Measurements from ENCODE around the gene ANKRD44.
A peak's percentile ranks its signal among the peaks of the same experiment; 100 is the strongest.

Gene ANKRD44

GRCh38 chr2:197204519-197205250 is 105.9 kb downstream of the ANKRD44 start:
- DNase-seq, result no peak

DNA sequence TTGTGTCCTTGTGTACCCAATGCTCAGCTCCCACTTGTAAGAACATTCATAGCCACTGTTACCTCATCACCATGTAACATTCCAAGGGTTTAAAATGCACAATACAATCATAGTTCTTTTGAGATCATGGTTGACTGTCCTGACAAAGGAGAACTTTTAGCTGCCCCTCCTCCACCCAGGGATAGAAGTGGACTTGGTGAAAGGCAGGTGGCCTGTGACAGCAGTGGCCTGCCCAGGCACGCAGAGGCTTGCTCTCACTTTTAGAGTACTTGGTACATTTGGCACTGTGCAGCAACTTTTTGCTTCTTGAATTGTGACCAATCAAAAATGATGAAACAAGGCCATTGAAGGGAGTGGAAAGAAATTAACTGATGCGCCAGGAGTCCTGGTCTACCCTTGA is 108.7 kb downstream of the ANKRD44 start:
- no peak for DNase-seq

- no peak for DNase-seq
Observed at GRCh38 chr2:197200762-197201058, 109.9 kb downstream of the ANKRD44 start.

GRCh38 chr2:197200051-197200761 is 110.4 kb downstream of the ANKRD44 start:
- DNase-seq, result no peak

DNA sequence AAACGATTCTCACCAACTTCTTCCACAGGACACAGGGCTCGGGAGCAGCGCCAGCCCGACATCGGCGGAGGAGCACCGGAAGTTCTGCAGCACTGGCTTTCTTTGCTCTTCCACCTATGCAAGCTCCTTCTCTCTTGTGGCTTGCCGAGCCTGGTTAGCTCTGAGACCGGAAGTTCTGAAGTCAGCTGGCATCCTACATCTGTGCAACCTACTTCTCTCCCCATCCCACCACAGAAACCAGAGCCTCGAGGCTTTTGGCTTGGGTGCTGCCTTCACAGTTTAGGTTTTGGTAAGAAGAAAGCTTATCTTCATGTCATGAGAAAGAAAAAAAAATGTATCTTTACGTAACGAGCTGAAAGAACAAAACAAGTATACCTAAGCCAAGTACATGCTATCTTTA is 111.7 kb downstream of the ANKRD44 start:
- DNase-seq, result peak; percentile 56

DNA sequence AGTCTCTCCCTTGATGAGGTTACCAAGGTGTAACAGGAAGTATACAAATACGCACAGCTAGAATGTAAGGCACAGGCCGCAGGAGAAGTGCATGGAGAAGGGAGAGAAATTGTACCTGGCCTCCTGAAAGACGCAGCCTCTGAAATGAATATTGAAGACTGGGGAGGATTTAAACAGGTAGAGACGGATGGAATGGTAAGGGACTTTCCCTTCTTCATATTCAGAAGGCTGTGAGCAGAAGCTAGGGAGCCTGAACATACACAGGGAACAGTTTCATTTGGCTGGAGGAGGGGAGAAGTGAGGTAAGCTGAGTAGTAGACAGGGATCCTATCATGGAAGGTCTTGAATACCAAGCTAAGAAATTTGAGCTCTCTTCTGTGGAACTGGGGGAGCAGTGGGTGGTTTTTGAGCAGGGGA is 112.7 kb downstream of the ANKRD44 start:
- DNase-seq, result no peak

DNA sequence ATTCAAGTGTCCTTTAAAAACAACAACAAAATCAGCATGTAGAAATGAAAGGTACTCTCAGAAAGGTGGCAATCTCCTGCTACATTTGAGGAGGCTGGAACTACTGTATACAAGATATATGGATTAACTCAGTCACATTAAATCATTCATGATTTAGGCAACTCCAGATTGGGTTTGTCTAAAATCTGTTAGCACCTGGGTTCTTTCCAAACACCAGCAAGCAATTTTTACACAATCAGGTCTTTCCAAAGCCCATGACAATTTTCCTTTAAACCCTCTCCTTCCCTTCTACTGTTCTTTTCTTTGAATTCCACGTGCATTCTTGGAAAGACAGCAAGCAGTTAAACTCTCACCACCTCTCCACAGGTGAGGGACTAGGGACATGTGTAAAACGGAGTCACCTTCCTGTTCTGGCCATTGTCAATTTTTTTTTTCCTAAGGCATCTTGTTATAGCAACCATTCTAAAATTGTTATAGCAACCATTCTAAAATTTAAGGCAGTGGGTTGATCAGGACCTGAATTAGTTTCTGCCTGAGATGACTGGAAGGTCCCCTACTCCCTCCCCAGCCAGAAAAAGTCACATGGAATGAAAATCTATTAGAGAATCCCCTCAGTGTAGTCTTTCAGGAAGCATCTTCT is 113.9 kb downstream of the ANKRD44 start:
- no peak for DNase-seq

GRCh38 chr2:197195518-197195917 is 115.1 kb downstream of the ANKRD44 start:
- DNase-seq, result peak; percentile 61

- DNase-seq, result no peak
Observed at GRCh38 chr2:197191940-197192322, 118.6 kb downstream of the ANKRD44 start.

DNA sequence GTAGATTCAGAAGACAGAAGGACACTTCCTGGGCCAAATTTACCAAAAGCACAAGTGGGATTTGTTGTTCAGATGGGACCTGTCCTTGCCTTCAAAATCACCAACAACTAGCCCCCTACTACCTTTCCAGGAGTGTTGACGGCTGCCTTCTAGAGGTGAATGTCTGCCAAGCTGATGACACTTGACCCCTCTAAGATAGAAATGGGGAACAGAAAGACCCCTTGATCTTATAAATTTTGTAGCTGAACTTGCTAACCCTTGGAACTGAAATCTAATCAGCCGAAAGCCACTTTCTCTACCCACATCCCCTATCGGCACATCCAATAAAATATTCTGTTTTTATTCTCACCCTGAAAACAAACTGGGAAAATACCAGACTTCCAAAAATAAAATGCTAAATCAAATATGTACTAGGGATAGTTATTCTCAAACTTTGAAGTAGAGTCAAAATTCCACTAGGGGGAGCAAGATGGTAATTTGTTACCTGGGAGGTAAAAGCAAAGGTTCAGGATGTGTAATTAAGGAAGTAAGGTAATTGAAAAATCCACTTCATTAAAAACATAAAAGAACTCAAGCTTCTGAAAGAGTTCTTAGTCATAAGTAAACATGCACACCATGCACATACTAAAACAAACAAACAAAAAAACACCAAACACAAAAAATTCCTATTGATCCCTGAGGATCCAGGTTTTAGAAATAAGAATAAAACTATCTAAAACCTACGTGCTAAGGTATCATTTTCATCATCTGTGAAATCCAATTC is 119.2 kb downstream of the ANKRD44 start:
- DNase-seq, result no peak

DNA sequence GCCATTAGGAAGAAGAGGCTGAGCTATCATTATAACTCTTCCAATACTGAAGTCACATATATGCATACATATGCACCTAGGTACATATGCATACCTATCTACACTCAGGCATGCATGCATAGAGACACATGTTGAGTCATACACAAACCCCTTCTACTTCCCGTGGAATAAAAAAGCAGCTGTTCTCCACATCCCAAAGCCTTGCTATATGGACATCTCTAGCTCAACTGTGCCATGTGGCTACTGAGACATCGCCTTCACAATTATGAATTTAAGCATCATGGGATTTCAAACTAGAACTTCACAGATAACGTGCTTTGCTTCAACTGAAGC is 120.5 kb downstream of the ANKRD44 start:
- no peak for DNase-seq

DNA sequence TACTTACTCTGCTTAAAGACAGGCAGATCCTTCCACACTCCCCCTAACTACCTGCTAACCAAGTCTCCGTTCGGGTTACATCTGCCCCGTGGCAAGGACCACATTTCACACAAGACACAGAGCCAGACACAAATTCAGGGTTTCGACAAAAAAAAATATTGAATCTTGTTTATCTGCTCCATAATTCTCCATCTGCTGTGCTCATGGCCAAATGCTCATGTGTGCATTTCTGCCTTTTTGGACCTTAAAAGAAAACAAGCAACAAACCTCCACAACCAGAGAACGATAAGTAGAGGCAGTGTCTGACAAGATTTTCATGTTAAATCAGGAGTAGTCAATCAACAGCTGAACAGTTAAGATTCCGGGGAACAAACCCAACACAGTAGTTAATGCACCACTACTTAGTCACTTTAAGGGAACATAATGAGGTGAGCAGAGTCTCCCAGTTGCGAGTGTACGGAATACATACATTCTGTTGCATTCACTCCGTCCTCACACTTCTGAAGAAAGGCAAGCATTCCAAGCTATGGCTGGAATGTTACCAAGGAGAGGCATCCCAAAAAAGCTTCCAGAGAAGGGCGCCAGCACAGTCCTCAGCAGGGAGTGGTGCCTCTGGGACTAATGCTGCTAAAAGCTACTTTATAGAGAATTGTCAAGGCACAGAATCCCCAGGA is 121.0 kb downstream of the ANKRD44 start:
- DNase-seq, result no peak

- DNase-seq, result no peak
Observed at GRCh38 chr2:197185676-197186075, 124.9 kb downstream of the ANKRD44 start.

DNA sequence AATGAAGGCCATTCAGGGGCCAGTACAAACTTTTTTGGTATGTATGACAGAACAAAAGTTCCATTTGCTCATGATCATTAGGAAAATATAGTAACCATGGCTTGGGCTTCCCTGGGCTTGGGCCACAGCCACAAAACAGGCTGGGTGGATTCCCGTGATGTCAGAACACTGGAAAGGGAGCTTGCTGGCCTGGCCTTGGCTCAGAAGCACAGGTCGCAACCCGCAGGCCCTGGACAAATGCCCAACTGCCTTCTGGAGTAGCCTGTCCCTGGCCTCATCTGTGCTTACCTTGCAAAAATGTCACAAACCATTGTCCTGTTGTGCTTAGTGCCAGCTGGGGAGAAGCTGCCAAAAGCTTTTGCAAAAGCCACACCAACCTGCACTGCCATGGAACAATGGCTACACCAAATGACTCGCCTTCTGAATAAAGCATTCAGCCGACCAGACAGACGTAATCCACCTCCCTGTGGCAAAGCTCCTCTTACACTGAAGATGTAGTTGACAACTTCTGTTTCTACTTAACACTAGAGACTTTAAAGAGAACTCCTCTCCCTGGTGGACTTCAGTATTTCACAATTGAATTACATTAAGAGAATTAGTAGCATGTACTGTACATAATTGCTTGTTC is 125.5 kb downstream of the ANKRD44 start:
- DNase-seq, result peak; percentile 65

- DNase-seq, result no peak
Observed at GRCh38 chr2:197183355-197183754, 127.2 kb downstream of the ANKRD44 start.

DNA sequence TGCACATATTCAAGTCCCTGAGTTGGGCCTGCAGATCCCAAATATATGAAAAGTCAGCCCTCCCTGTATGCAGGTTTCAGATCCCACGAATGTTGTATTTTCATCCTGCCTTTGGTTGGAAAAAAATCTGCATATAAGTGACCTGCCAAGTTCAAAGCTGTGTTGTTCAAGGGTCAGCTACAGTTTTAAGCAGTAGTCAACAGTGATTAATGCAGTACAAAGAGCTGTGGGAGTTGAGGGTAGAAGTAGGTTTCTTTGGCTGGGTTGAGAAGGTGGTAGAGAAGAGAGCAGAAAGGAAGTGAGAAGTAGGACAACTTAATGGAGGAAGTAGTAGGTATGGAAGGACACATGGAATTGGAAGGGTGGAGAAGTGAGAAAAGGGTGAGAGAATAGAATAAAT is 127.9 kb downstream of the ANKRD44 start:
- no peak for DNase-seq

DNA sequence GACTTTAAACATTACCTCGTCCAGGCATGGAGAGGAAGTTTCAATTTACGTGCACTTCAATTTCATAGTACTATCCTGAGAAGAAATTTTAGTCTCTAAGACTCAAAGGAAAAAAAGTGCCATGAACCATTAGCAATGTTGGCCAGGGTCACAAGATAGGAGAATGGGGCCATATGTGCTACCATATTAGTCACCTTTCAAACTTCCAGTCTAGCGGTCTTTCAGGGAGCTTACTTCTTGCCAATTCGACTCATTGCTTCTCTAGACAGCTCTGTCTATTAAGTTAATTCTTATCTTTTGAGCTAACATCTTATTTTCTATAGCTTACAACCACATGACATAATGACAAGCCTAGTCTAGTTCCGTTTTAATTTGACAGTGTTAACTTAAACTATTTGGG is 129.1 kb downstream of the ANKRD44 start:
- no peak for DNase-seq

DNA sequence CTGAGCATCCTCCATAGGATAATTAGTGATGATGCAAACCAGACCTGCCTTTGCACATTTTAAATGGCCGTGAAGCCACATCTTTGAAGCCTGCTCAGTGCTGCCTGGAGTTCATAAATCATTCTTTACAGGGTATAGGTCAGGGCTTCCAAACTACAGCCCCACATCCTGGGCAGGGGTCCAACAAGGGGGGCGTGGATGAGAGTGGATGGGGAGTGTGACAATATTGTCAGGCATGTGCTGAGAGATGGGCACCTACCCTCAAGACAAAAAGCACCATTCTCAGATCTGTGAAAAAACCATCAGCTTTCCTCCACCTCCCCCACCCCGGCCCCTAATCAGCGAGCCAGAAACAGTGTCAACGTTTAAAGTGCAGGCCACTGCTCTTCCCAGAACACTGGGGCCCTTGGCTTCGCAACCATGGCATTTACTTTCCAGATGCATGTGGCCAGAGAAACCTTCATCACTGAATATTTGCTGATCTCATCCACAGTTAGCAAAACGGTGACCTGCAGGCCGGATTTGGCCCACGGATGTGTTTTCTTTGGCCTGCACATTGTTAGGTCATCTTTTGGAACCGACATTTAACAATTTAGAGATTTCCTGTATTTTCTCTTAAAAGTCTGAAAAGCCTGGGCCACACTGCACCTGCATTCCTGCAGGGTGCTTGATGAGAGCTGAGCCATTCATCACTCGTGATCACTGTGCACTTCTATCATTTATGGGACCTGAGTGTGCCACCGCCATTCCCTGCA is 130.7 kb downstream of the ANKRD44 start:
- DNase-seq, result peak; percentile 74

GRCh38 chr2:197176522-197176921 is 134.1 kb downstream of the ANKRD44 start:
- no peak for DNase-seq

DNA sequence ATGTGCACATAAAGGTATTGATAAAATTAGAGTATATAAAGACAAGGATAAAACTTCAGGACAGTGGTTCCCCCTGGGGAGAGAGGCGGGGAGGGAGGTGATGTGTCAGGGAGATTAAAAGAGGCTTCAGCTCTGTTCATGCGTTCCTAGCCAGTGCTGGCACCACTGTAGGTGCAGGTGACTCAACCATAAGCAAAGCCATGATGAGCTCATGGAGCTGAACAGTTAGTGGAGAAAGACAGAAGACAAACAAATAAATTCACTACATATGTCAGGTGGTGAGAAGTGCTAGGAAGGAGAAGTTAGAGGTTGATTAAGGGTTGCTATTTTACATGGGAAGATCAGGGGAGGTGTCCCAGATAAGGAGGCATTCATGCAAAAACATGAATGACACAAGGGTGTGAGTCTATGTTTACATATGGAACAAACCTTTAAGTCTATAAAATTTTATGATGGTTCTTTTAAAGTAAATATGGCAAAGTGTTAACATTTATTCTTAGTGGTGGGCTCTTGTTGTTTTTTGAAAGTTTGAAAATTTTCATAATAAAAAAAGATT is 136.0 kb downstream of the ANKRD44 start:
- DNase-seq, result no peak

- no peak for DNase-seq
Observed at GRCh38 chr2:197171582-197171981, 139.0 kb downstream of the ANKRD44 start.

DNA sequence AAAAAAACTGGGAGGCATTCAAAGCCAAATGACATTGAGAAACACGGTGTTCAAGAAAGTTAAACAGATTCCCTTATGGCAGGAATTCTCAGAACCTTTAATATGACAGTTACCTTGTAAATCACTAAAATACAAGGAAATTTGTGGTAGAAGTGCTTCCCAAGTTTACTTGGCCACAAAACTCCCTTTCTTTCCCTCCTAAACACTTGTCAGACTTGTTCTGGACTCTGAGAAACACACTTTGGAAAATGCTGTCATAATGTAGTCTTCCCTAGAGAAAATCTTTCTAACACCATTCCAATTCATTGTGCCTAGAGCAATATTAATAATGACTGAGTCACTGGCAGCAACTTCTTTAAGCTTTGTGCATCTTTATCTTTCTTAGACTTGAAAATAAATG is 140.4 kb downstream of the ANKRD44 start:
- DNase-seq, result no peak
